ENCODE results near the gene RPE.

DNA sequence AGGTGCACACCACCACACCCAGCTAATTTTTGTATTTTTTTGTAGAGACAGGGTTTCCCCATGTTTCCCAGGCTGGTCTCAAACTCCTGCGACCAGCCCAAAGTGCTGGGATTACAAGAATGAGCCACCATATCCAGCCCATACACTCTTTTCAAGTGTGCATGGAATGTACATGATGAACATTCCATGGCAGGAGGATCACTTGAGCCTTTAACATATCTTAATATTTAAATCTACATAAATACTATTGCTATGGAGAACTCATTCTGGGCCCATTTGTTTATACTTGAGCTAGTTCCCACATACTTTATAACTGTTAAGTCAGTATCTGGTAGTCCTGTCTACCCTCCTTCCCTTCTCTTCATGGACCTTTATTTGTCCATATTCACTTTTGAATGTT, 48.4 kb downstream of the RPE start:
- TF ChIP-seq POLR2AphosphoS5 (IDR thresholded peaks at IDR 0.05; ENCODE audit: borderline replicate concordance, low read depth, low read length) = no peak
- TF ChIP-seq EZH2 (IDR thresholded peaks at IDR 0.05) = no peak
- no peak for TF ChIP-seq FOXP2 (optimal IDR thresholded peaks at IDR 0.05; ENCODE audit: control extremely low read depth, extremely low read length, insufficient read depth)
